Left renal pelvis (tissue), 4 donors: Measurements from ENCODE around the gene COL6A3. TPM values are rescaled to one million over a fixed set of nuclear protein-coding genes. Genes with fewer than 3 reads are reported as not detected.
A peak's percentile ranks its signal among the peaks of the same experiment; 100 is the strongest.
"Not testable (repeated sequence)": the region's sequence is repeated elsewhere in the genome, so short reads cannot be mapped to it uniquely, and the experiment has no call there.

ENCODE experiments used
- DNase-seq, 4 donors: peaks; one replicate each; pipeline ENCODE4 v3.0.0-alpha.2; 2013; ENCODE audit warnings: low read depth in 4 of 4, low spot score in 3 of 4
- polyA plus RNA-seq, 4 donors: library from polyadenylated mRNA; unstranded; fragments of 120-200 nt; gene quantifications; one replicate each; pipeline ENCODE4 v1.2.1, GENCODE V29; 2013; ENCODE audit not compliant: insufficient read length in 4 of 4

The COL6A3 gene
- polyA plus RNA-seq, 4 donors, result 200 to 266 (median 254) TPM

DNA sequence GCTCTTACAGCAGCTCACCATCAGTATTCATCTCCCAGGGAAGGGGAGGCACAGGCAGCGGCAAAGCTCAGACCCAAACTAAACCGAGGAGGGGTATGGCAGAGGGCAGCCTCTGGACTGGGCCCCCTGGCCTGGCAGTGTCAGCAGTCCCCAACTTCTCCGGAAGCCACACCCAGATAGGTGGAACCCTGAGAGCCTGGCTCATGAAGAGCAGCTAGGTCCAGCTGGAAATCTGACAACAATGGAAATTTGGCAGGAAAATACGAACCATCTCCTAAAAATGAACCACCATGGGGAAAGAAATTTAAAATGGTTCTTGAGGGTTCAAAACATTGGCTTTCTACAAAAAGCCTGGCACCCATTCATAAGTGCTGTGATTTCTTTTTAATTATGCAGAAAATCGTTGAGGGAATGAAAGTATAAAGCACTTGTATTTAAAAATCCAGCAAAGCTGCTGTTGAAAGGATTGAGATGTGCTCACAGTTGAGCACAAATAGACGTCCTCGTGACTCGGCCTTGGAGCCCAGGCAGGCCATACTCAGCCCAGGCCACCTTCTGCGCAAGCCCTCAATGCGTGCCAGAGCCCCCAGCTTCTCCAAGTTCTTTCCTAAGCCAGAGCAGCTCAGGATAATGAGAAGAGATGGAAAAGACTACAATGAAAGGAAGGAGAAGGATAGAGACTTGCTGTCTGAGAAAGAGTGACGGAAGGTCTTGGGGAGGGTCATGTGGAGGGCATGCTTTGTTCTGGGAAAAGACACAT, 93.0 kb downstream of the COL6A3 start:
- DNase-seq, result no peak

DNA sequence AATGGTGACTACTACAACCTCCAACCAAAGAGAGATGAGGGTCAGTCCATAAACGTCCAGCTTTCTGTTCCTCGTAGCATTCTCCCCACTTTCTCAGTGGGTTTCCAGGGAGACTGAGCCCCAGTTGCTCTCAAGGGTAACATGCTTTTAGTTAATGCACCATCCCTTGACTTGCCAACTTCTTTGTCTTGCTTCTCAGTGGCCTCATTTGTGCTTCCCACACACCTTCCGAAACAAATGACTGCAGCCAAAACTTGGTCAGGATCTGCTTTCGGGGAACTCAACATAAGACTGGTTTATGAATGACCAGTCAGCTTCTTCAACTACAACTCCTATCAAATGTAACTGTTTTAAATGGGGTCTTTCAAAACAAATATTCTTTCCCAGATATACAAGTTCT, 94.1 kb downstream of the COL6A3 start:
- DNase-seq, result no peak

- DNase-seq, result no peak
Measured at GRCh38 chr2:237319086-237319820, 94.7 kb downstream of the COL6A3 start.

- DNase-seq, result no peak
Measured at GRCh38 chr2:237316339-237316738, 97.6 kb downstream of the COL6A3 start.

GRCh38 chr2:237315829-237316225, 98.1 kb downstream of the COL6A3 start:
- no peak for DNase-seq

- peak; percentile 78 to 84 (median 82) for DNase-seq
Measured at GRCh38 chr2:237315170-237315828, 98.7 kb downstream of the COL6A3 start.

DNA sequence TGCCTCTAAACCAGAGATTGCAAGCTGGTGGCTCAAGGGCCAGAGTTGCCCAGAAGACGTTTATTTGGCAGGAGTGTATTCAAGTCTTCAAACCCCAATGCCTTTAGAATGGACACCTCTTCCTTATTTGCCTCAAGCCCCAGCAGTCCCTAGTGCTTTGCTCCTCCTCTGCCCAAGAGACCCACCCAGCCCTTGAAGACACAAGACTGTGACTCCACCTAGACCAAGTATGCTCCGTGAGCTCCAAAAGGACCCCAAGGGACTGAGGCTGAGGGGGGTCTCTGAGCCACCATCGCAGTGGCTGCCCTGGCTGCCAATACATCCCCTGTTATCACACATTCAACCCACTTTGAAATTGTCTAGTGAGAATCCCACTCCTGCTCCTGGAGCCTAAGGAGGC, 99.3 kb downstream of the COL6A3 start:
- no peak for DNase-seq

GRCh38 chr2:237314198-237314597, 99.8 kb downstream of the COL6A3 start:
- no peak for DNase-seq

GRCh38 chr2:237312021-237312755, 101.8 kb downstream of the COL6A3 start:
- DNase-seq, result no peak

GRCh38 chr2:237310515-237311114, 103.3 kb downstream of the COL6A3 start:
- DNase-seq, result no peak

- DNase-seq, result no peak
Measured at GRCh38 chr2:237309416-237309815, 104.5 kb downstream of the COL6A3 start.

- DNase-seq, result no peak
Measured at GRCh38 chr2:237309011-237309410, 105.0 kb downstream of the COL6A3 start.

DNA sequence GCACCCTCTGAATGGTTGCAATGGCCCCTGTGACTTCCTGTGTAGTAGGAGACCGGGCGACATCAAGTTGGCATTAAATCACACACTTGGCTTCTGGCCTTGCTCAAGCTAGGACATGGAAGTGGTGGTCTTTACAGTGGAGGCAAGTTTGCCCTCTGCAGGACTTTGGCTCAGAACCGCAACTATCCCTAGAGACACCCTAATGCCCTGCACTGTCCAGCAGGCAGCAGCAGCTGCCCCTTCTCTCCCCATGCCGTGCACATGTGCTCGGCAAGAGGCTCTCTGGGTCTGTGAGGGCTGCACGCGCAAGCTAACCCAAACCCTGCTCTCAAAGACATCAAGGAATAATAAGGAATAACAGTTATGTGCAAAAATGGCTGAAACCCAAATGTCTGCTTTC, 106.5 kb downstream of the COL6A3 start:
- DNase-seq, result no peak

- no peak for DNase-seq
Measured at GRCh38 chr2:237306787-237307170, 107.2 kb downstream of the COL6A3 start.

DNA sequence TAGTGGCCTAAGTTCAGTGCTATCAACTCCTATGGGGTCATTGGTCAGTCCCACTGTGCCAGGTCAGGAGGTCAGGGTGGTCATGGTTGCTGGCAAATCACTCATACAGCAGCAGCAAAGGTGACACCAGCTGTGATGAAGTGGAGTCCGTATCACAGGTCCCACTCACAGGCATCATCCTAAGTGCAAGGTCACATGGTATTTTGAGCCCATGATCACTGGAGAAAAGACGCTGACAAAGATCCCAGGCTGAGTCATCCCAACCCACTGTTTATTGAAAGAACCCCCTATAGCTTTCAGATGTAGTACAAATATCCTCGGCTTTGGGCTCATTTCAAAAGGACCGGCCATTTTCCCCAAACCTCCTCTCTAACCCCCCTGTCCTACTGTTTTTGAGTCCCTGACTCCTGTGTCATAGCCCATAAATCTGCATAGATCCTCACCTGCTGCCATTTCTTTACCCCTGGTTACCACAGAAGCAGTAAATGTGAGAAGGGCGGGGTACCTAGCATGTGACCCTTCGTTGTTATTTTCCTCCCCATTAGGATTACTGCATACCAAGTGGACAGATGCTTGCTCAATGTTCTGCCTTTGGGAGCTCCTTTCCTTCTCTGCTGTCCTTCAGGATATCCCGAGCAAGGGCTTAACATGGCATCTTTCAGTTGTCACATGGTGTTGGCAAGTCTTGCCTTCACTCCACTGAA, 107.7 kb downstream of the COL6A3 start:
- DNase-seq, result no peak

DNA sequence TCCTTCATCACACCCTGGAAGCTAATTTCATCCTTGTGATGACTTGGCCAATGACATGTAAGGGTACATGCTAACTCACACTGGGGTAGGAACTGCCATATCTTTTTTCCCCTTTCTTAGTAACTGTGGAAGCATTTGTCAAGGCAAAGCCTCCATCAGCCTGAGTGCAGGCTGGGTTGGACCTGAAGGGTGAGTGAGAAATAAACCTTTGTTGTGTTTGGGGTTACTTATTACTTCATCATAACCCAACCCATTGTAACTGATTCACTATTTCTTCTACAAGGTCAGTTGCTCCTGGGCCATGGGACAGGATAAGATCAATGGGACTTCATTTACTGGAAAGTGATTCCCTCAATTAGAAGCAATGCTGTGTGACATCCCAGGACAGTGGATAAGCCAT, 108.4 kb downstream of the COL6A3 start:
- DNase-seq, result no peak

- DNase-seq, result no peak
Measured at GRCh38 chr2:237304763-237305514, 109.0 kb downstream of the COL6A3 start.

- DNase-seq, result not testable (repeated sequence)
Measured at GRCh38 chr2:237303244-237303643, 110.7 kb downstream of the COL6A3 start.

DNA sequence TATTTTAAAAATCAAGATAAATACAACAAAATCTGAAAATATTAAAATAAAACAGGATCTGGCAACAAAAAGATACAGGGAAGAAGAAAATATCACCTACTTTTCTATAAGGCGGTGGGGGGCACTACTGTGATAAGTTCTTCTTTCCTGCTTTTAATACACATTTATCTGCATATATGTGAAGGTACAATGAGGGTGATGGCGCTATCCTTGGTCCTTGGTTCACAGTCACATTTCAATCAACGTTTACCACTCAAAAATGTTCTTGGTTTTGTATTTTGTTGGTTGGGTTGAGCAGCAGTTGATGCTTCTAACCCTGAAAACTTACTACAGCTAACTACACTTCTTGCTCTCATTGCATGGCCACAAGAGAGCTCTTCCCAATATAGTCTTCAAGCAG, 112.4 kb downstream of the COL6A3 start:
- no peak for DNase-seq
